ENCODE data around the gene CXCL14.
A peak's percentile ranks its signal among the peaks of the same experiment; 100 is the strongest.

The CXCL14 gene

DNA sequence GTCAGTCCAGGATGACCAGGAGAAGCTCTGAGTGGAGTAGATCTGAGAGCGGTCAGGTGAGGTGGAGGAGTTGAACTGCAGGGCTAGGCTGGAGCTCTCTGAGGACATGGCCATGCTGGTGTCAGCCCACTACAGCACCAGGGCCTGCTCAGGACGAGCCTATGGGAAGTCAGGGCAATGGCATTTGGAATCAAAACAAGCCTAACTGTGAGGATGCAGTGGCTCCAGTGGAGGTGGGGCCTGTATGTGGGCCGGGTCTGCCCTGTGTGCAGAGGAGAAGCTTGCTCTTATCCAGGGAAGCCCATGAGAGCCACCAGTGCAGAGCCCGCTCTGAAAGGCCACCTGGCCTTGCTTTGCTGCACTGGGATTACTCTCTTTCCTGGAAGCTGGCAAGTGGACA, 11.1 kb downstream of the CXCL14 start:
- DNase-seq (ENCODE audit: low spot score), result no peak

- DNase-seq (ENCODE audit: low spot score), result no peak
These were observed 12.1 kb downstream of the CXCL14 start for GRCh38 chr5:135566422-135567400.

GRCh38 chr5:135565725-135566421, 12.9 kb downstream of the CXCL14 start:
- DNase-seq (ENCODE audit: low spot score), result peak; percentile 78

GRCh38 chr5:135565266-135565665, 13.5 kb downstream of the CXCL14 start:
- DNase-seq (ENCODE audit: low spot score), result no peak

DNA sequence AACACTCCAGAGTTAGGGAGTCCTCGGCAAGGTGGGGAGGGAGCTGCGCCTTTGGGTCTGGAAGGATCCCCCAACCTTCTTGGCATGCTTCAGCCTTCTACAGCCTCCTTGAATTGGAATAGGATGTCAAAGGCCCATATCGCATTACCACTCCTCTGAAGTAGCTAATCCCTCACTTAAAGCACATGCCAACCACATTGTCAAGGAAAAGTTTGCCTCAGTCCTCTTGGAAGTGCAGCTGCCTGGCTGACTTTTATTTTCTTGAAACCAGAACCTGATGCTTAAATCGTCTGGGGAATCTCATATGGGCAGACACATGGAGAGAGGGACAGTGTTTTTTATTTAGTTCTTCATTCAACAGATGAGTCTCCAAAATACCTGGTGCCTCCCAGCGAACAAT, 14.5 kb downstream of the CXCL14 start:
- DNase-seq (ENCODE audit: low spot score), result no peak

GRCh38 chr5:135561266-135561665, 17.5 kb downstream of the CXCL14 start:
- no peak for DNase-seq (ENCODE audit: low spot score)

DNA sequence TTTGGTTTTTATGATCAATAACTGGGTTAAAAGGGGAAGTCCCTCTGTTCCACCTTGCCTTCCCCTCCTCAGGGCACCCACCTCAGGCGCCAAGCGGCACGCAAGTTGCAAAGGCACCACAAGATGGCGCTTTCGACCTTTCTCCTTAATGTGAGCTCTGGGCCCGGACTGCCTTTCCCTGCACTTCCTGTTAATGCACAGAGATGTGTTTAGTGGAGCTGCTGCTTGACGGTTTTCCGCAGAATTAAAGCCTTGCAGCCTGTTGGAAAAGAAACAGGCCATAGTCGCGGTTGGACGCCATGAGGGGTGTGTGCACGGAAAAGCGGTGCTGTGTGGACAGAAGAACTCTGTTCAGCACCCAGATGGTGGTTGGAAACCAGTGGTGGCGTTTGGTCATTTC, 17.9 kb downstream of the CXCL14 start:
- peak; percentile 84 for DNase-seq (ENCODE audit: low spot score)

DNA sequence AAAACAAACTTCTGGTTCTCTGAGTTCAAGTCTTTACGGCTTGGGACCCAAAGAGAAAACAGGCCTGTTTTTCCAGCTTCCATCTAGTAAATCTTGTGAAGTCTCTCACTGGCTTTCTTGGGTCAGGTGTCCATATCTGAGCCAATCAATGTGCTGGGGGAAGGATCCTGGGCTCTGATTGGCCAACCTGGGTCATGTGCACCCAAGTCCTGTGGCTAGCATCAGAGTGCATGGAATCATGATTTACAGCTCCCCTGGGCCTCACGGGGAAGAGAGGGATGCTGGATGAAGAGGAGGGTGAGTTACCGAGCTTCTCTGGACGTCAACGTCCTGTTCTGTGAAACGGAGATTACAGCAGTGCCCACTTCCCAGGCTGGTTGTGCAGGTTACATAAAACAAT, 19.4 kb downstream of the CXCL14 start:
- no peak for DNase-seq (ENCODE audit: low spot score)

DNA sequence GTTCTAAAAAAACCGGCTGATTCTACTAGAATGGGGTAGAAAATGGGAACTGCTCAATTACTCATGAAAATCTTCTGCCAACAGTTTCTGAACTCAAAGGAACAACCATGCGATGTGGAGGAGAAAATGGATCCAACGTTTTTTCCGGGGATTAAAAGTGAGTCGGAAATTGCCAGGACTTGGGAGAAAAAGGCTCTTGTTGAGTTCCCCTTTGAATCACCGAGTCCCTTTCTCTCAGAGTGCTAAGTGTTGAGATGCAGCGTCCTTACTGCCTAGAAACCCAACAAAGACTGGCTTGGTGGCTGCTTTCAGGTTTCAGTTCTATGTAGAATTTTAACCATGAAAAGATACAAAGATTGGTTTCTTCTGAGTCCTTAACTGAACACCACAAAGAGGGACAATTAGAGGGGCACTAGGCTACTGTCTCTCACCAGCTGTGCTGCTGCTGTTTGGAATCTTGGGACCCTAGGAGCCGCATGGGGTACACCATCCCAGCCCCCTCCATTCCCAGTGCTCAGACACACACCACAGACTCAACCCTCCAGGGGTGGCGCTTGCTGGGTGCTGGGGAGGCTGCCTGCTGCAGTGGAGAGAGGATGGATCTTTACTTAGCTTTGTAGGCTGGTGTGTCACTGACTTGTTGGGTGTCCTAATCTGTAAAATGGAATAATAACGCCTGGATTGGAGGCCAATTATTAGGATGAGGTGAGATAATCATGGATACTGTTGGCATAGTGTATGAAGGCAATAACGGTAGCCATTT, 21.5 kb downstream of the CXCL14 start:
- no peak for DNase-seq (ENCODE audit: low spot score)

- DNase-seq (ENCODE audit: low spot score), result no peak
These were observed 22.2 kb downstream of the CXCL14 start for GRCh38 chr5:135556620-135557019.

DNA sequence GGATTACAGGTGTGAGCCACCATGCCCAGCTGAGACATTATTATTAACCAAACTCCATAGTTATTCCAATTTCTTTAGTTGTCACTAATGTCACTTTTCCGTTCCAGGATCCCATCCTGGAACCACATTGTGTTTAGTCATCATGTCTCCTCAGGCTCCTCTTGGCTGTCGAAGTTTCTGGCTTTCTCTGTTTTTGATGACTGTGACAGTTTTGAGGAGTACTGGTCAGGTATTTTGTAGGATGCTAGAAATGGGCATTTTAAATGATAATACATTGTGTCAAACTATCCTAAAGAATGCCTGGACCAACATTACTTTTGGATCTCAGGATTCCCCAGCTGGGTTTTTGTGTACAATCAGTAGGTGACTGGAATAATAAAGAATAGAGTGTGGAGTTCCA, 23.3 kb downstream of the CXCL14 start:
- DNase-seq (ENCODE audit: low spot score), result no peak

GRCh38 chr5:135553688-135554462, 24.9 kb downstream of the CXCL14 start:
- no peak for DNase-seq (ENCODE audit: low spot score)

DNA sequence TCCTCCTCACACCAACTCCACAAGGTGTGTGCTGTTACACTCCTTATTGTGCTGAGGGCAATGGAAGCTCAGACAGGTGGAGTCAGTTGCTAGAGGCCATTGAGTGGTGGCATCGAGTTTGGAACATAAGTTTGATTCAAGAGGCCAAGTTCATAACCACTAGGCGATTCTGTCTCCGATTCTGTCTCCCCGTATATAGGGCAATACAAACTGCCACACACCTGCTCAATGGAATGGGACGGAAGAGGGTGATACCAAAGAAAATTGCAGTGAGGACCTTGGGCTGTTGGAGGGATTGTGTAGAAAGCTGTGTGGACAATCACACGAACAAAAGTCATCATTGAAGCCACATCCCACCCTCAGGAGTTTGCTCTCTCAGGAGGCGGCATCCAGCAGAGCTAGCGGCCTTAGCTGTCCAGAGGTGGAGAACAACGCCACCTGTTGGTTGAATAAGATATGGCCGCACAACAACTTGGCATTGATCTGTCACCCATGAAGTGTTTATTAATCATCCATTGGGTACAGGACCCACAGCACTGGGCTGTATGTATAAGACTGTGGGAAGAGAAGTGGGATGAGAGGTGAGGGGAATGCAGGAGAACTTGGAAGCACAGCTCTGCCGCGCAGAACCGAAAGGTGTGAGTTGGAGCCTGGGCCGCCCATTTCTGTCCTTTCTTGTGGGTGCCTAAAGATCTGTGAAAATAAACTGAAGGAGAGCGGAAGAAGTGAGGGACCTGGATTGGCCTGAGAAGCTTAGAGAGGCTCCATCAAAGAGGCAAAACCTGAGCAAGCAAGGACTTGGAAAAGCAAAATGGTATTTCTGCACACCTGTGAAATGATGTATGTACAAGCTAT, 27.0 kb downstream of the CXCL14 start:
- peak; percentile 70 for DNase-seq (ENCODE audit: low spot score)

- DNase-seq (ENCODE audit: low spot score), result no peak
These were observed 29.4 kb downstream of the CXCL14 start for GRCh38 chr5:135549413-135549812.

DNA sequence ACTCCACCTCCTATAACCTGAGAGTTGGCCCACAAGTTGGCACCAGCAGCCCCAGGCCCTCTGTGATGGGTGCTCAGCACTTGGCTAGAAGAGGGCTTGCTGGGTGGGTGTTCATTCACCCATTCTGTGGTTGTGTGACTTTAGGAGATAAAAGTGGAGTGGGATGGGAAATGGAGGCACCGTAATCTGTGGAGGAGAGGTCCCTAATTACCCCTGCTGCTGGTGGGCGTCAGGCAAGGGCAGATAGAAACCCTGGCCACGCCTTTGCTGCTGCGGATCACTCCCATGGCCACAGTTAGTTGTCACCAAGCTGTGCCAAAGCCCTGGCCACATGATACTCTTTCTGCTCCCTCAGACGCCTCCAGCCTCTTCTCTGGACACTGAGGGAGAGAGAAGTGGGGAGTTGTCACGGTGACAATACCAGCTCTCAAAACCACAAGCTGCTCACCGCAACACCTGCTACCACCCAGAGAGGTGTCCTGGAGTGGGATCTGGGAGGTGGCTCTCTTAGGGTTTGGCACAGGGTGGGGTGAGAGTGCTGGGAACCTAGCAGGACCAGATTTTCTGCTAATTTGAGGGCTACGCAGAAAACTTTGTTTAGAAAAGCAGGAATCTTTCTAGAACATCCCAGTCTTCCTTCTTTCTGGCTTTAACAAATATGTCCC, 31.1 kb downstream of the CXCL14 start:
- DNase-seq (ENCODE audit: low spot score), result no peak

- DNase-seq (ENCODE audit: low spot score), result no peak
These were observed 31.9 kb downstream of the CXCL14 start for GRCh38 chr5:135546912-135547311.

- DNase-seq (ENCODE audit: low spot score), result no peak
These were observed 32.7 kb downstream of the CXCL14 start for GRCh38 chr5:135546101-135546500.

GRCh38 chr5:135545099-135545498, 33.7 kb downstream of the CXCL14 start:
- no peak for DNase-seq (ENCODE audit: low spot score)

DNA sequence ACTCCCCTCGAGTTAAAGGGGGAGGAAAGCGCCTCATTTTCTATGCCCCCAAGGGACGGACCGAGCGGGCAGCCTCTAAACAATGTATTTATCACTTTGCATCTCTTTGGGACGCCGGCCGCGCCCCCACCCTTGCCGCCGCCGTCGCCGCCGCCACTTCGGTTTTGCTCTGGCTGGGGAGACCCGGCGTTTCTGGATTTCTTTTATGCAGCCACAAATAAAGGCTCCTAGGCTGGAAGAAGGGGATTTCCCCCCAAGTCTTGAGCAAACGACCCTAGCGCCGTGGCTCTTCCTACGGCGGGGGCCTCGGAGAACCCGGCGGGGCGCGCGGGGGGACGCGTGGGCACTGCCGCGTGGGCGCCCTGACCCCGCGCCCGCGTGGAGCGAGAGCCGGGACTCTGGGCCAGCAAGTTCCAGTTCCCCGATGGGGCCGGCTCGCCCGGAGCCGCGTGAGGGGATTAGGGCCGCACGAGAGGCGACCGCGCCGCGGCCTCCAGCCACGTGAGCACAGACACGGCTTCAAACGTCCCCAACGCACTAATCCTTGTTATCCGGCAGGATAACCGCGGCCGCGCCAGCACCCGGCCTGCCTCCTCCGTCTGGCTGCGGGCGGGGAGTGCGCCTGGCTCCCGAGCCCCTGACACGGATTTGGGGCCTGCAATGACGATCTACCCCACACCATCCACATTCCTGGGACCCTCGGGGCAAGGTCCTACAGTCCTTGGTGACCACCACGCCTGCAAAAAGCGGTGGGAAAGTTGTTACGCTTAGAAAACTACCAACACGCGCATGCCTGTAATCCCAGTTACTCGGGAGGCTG, 35.1 kb downstream of the CXCL14 start:
- peak; percentile 11 for DNase-seq (ENCODE audit: low spot score)

All from LoVo (cell line).